ENCODE measurements around the gene INHA. TPM values are rescaled to one million over a fixed set of nuclear protein-coding genes. Genes with fewer than 3 reads are reported as not detected.

Gene INHA
- total RNA-seq, 2 experiments from 2014 or later = not detected

DNA sequence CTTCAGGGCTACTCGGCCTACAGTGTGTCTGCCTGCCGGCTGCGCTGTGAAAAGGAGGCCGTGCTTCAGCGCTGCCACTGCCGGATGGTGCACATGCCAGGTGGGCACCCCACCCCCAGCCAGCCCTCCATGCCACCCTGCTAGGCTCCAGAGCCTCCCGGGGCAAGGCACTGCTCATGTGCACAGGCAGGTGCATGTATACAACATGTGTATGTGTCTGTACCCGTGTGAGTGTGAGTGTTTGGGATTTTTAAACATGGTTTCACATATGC lies 39.8 kb upstream of the INHA start:
- no peaks in the 10 kb centered on the region for H3K9me3 Mint-ChIP-seq (ENCODE audit: low read depth)
- H3K36me3 Mint-ChIP-seq (ENCODE audit: low read depth) = no peaks in the 10 kb centered on the region
- no peak overlapping the region for H3K4me3 Mint-ChIP-seq
- H3K4me1 Mint-ChIP-seq = no peaks in the 10 kb centered on the region
- H3K27ac Mint-ChIP-seq = no peak overlapping the region
- ChIA-PET POLR2A (no interaction called here), CTCF (interaction anchor here (1.4 to 8.0 kb wide), 6 partner anchors 10 to 142 kb away, joined by 3 to 128 read pairs (median 46); partner anchors contain the start of genes CHPF, GMPPA and TMEM198)
- ATAC-seq (no peak), DNase-seq (no peak)
- intact Hi-C loops (cut with DNase I, micrococcal nuclease) = loop anchor here in 1 of 2 experiments (5.0 kb wide), 1 partner anchor 75 kb away; no protein-coding TSS in a partner anchor
- peaks cover 36% of the 10 kb centered on the region for H3K27me3 Mint-ChIP-seq

GRCh38 chr2:219533930-219534661 lies 38.0 kb upstream of the INHA start:
- H3K27me3 Mint-ChIP-seq = peaks cover 24% of the 10 kb centered on the region
- no peak overlapping the region for H3K27ac Mint-ChIP-seq
- intact Hi-C loops (cut with DNase I, micrococcal nuclease) = loop anchor here in 1 of 2 experiments (5.0 kb wide), 1 partner anchor 77 kb away; no protein-coding TSS in a partner anchor
- no peaks in the 10 kb centered on the region for H3K4me1 Mint-ChIP-seq
- no peak overlapping the region for H3K4me3 Mint-ChIP-seq
- H3K36me3 Mint-ChIP-seq (ENCODE audit: low read depth) = no peaks in the 10 kb centered on the region
- ChIA-PET POLR2A (no interaction called here), CTCF (interaction anchor here (1.0 kb wide), 1 partner anchor 39 kb away, joined by 4 read pairs; no protein-coding TSS in a partner anchor)
- DNase-seq (no peak), ATAC-seq (no peak)
- H3K9me3 Mint-ChIP-seq (ENCODE audit: low read depth) = no peaks in the 10 kb centered on the region

- Mint-ChIP-seq H3K4me3 (no peak overlapping the region), H3K27ac (no peak overlapping the region), H3K9me3 (ENCODE audit: low read depth) (no peaks in the 10 kb centered on the region), H3K36me3 (ENCODE audit: low read depth) (peaks cover 10% of the 10 kb centered on the region), H3K27me3 (peaks cover 3% of the 10 kb centered on the region), H3K4me1 (peaks cover 4% of the 10 kb centered on the region)
- ChIA-PET POLR2A (no interaction called here), CTCF (interaction anchor here (1.1 kb wide), 1 partner anchor 16 kb away, joined by 3 read pairs; no protein-coding TSS in a partner anchor)
- DNase-seq (no peak), ATAC-seq (no peak)
- intact Hi-C loops (cut with DNase I, micrococcal nuclease) = no loop called here
Measured at GRCh38 chr2:219536425-219536824, 35.7 kb upstream of the INHA start.

DNA sequence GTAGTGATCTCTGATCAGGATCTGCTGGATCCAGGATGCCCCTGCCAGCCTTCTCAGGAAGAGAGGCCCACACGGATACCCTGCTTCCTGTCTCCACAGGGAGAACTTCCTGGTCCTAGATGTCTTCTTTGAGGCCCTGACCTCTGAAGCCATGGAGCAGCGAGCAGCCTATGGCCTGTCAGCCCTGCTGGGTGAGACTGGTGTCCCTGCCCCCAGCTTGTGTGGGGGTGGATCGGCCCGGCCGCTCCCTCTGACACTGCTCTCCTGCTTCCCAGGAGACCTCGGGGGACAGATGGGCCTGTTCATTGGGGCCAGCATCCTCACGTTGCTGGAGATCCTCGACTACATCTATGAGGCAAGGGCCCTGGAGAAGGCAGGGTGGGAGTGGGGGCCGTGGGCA lies 35.1 kb upstream of the INHA start:
- Mint-ChIP-seq H3K4me1 (peaks cover 6% of the 10 kb centered on the region), H3K4me3 (no peak overlapping the region), H3K27me3 (peaks cover 3% of the 10 kb centered on the region), H3K36me3 (ENCODE audit: low read depth) (peaks cover 11% of the 10 kb centered on the region), H3K27ac (no peak overlapping the region), H3K9me3 (ENCODE audit: low read depth) (no peaks in the 10 kb centered on the region)
- ATAC-seq (no peak), DNase-seq (no peak)
- CTCF ChIA-PET = interaction anchor here (1.1 kb wide), 1 partner anchor 15 kb away, joined by 3 read pairs; no protein-coding TSS in a partner anchor
- intact Hi-C loops (cut with DNase I, micrococcal nuclease) = no loop called here
- POLR2A ChIA-PET = no interaction called here

DNA sequence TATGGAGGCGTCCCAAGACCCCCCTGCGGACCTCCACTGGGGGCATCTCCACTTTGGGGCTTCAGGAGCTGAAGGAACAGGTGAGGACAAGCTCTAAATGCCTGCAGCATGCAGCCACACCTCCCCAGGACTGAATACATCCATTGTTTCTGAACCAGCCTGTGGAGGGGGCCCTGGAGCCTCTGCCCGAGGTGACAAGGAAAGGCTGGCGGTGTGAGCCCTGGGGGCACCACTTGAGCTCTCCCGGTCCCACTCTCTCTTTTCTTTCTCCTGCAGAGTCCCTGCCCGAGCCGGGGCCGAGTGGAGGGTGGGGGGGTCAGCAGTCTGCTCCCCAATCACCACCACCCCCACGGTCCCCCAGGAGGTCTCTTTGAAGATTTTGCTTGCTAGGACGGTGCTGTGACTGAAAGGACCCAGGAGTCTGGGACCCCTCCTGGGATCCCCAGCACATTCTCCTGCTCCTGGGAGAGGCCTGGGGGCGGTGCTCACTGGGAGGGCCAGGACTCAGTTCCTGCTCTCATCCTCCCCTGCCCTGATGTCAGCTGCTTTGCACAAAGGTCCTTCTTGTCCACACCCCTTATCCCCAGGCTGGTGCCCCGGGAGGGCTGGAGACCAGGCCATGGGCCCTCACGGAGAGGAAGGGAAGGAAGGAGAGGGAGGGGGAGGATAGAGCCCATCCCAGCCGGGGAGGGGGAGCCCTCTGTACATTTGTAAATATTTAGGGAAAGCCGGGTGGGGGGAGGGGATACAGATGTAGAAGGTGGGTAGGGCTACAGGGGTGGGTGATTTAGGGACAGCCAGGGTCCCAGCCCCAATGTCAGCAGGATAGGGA lies 34.2 kb upstream of the INHA start:
- ChIA-PET CTCF (interaction anchor here (0.7 to 1.1 kb wide), 2 partner anchors 14 to 140 kb away, joined by 3 read pairs; no protein-coding TSS in a partner anchor), POLR2A (no interaction called here)
- peaks cover 11% of the 10 kb centered on the region for H3K36me3 Mint-ChIP-seq (ENCODE audit: low read depth)
- intact Hi-C loops (cut with DNase I, micrococcal nuclease) = no loop called here
- no peak overlapping the region for H3K27ac Mint-ChIP-seq
- no peak for DNase-seq
- no peak overlapping the region for H3K4me3 Mint-ChIP-seq
- peaks cover 14% of the 10 kb centered on the region for H3K4me1 Mint-ChIP-seq
- H3K9me3 Mint-ChIP-seq (ENCODE audit: low read depth) = no peaks in the 10 kb centered on the region
- ATAC-seq = no peak
- no peaks in the 10 kb centered on the region for H3K27me3 Mint-ChIP-seq

DNA sequence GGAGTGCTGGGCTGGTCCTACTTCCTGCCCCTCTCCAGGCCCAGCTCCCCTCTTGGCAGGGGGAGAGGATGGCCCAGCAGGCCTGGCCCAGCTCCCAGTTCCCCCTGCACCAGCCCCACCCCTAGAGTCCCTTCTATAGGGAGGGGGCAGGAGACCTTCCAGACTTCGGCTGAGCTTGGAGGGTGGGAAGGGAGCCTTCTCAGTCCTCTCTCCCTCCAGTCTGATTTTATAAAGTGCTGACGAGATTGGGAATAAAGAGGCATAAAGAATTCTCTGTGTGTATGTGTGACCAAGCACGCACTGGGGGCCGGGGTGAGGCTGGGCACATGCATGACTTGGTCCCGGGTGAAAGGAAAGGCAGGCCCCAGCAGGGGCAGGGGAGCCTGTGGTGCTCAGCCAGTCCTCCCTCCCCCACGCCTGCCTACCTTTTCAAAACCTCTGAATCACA lies 33.6 kb upstream of the INHA start:
- intact Hi-C loops (cut with DNase I, micrococcal nuclease) = no loop called here
- ChIA-PET POLR2A (no interaction called here), CTCF (interaction anchor here (0.5 to 1.7 kb wide), 2 partner anchors 9 to 104 kb away, joined by 3 to 8 read pairs; no protein-coding TSS in a partner anchor)
- Mint-ChIP-seq H3K27ac (no peak overlapping the region), H3K36me3 (ENCODE audit: low read depth) (peaks cover 11% of the 10 kb centered on the region), H3K4me3 (no peak overlapping the region), H3K4me1 (peaks cover 14% of the 10 kb centered on the region), H3K9me3 (ENCODE audit: low read depth) (no peaks in the 10 kb centered on the region), H3K27me3 (no peaks in the 10 kb centered on the region)
- ATAC-seq = no peak
- no peak for DNase-seq

DNA sequence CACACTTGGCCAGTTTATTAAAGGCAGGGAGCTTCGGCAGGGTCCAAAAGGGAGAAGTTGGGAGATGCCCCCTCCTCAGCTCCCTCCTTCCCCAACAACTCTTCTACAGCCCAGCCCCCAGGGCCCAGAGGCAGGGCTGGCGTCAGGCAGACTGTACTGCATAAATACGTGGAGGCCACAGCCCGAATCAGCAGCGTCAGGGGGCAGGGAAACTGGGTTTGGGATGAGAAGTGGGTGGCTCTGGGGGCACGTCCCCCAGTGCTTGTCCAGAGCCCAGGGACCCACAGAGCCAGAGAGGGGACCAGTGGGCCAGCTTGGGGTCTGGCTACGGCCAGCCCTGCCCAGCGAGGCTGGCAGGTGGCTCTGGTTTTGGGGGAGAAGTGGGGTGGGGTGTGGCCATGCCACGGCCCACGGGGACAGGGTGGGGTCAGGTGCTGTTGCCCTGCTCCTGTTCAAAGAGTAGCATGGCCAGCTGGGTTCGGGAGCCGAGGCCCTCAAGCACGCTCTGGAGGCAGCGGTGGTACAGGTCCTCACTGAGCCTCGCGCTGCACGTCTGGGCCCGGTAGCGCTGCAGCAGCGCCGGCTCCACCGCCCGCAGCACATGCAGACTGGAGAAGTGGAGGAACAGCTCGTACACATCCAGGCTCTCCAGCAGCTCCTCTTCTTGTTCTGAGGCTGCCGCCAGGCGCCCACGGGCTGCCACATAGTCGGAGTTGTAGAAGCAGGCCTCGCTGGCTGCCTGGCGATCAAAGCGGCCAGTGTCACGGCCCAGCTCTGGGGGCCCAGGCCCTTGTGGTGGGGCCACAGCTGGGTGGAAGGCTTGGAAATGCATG lies 32.9 kb upstream of the INHA start:
- CTCF ChIA-PET = interaction anchor here (0.5 to 6.9 kb wide), 5 partner anchors 9 to 104 kb away, joined by 3 to 55 read pairs (median 3); no protein-coding TSS in a partner anchor
- Mint-ChIP-seq H3K9me3 (ENCODE audit: low read depth) (no peaks in the 10 kb centered on the region), H3K4me1 (peaks cover 15% of the 10 kb centered on the region), H3K36me3 (ENCODE audit: low read depth) (peaks cover 11% of the 10 kb centered on the region), H3K27me3 (no peaks in the 10 kb centered on the region), H3K4me3 (no peak overlapping the region), H3K27ac (no peak overlapping the region)
- DNase-seq = no peak
- intact Hi-C loops (cut with DNase I, micrococcal nuclease) = no loop called here
- no peak for ATAC-seq
- POLR2A ChIA-PET = interaction anchor here (0.8 kb wide), 1 partner anchor 28 kb away, joined by 3 read pairs; no protein-coding TSS in a partner anchor

GRCh38 chr2:219539926-219540678 lies 32.0 kb upstream of the INHA start:
- H3K36me3 Mint-ChIP-seq (ENCODE audit: low read depth) = peaks cover 11% of the 10 kb centered on the region
- no peaks in the 10 kb centered on the region for H3K27me3 Mint-ChIP-seq
- no peak overlapping the region for H3K4me3 Mint-ChIP-seq
- ChIA-PET CTCF (interaction anchor here (0.5 to 6.9 kb wide), 20 partner anchors 11 to 226 kb away, joined by 3 to 55 read pairs (median 4); partner anchors contain the start of genes GMPPA and STK11IP), POLR2A (no interaction called here)
- no peak for ATAC-seq
- intact Hi-C loops (cut with DNase I, micrococcal nuclease) = loop anchor here in 1 of 2 experiments (5.0 to 10.0 kb wide), 7 partner anchors 243 to 1135 kb away; partner anchors contain the start of genes CNOT9, NHEJ1, TUBA4A and TUBA4B
- peaks cover 22% of the 10 kb centered on the region for H3K4me1 Mint-ChIP-seq
- no peaks in the 10 kb centered on the region for H3K9me3 Mint-ChIP-seq (ENCODE audit: low read depth)
- no peak for DNase-seq
- H3K27ac Mint-ChIP-seq = no peak overlapping the region

- intact Hi-C loops (cut with DNase I, micrococcal nuclease) = loop anchor here (1.0 to 10.0 kb wide), 9 partner anchors 101 to 1136 kb away; partner anchors contain the start of genes CNOT9 (in 1 of the 2), NHEJ1 (in 1 of the 2), TUBA4A (in 1 of the 2) and TUBA4B (in 1 of the 2)
- Mint-ChIP-seq H3K36me3 (ENCODE audit: low read depth) (peaks cover 11% of the 10 kb centered on the region), H3K27me3 (no peaks in the 10 kb centered on the region), H3K4me1 (peaks cover 22% of the 10 kb centered on the region), H3K27ac (no peak overlapping the region), H3K4me3 (peak overlapping the region; percentile 87), H3K9me3 (ENCODE audit: low read depth) (no peaks in the 10 kb centered on the region)
- DNase-seq (no peak), ATAC-seq (no peak)
- CTCF ChIA-PET = interaction anchor here (0.6 to 6.9 kb wide), 27 partner anchors 11 to 1383 kb away, joined by 3 to 55 read pairs (median 4); partner anchors contain the start of genes GMPPA and STK11IP
- POLR2A ChIA-PET = no interaction called here
Measured at GRCh38 chr2:219540784-219541504, 31.2 kb upstream of the INHA start.

Measured in activated CD4-positive, alpha-beta T cell treated with anti-CD3 and anti-CD28 coated beads for 36 hours (primary cell).